Transverse colon (tissue), 4 donors: ENCODE measurements around the gene EPC2. TPM values are rescaled to one million over a fixed set of nuclear protein-coding genes. Genes with fewer than 3 reads are reported as not detected.

Experiments used
- DNase-seq: peaks from one replicate; pipeline ENCODE4 v3.0.0-alpha.2; 2019
- H3K27ac ChIP-seq, 4 donors: fragments of 200-600 bp; sonication (generic); 2 replicates each; pipeline ENCODE4 v1.5.1; 2016 to 2018; ENCODE audit warnings: inconsistent platforms in 4 of 4
- H3K27me3 ChIP-seq: fragments of 200-600 bp; sonication (generic); 2 replicates; pipeline ENCODE4 v1.5.1; 2017; ENCODE audit warnings: inconsistent platforms
- H3K36me3 ChIP-seq, 4 donors: fragments of 200-600 bp; sonication (generic); 2 replicates each; pipeline ENCODE4 v1.5.1; 2017 to 2019; ENCODE audit warnings: inconsistent platforms in 4 of 4
- H3K4me1 ChIP-seq, 4 donors: fragments of 200-600 bp; sonication (generic); 2 replicates each; pipeline ENCODE4 v1.5.1; 2017 to 2020; ENCODE audit warnings: inconsistent platforms in 4 of 4
- H3K4me3 ChIP-seq, 4 donors: fragments of 200-600 bp; sonication (generic); 1 replicate in 1 of 4; 2 replicates in 3 of 4; pipeline versions ENCODE4 v1.5.1 to v1.6.1; 2017 to 2019; ENCODE audit warnings: inconsistent platforms in 4 of 4
- H3K9me3 ChIP-seq, 2 donors: fragments of 200-600 bp; sonication (generic); 2 replicates each; pipeline ENCODE4 v1.5.1; 2017 to 2019; ENCODE audit warnings: inconsistent platforms in 2 of 2
- CTCF ChIP-seq, 5 experiments: fragments of 200-600 bp in 3 of 5; fragments of 450-650 bp in 2 of 5; sonication (generic) in 3 of 5; IDR thresholded peaks; 1 replicate in 2 of 5; 2 replicates in 3 of 5; pipeline ENCODE4 v1.5.1; 2016 to 2017; ENCODE audit warnings: antibody characterized with exemption in 5 of 5, inconsistent platforms in 3 of 5, mild to moderate bottlenecking in 2 of 5, moderate library complexity in 1 of 5
- EP300 ChIP-seq: sonication (generic); formaldehyde crosslinking; IDR thresholded peaks from one replicate; pipeline ENCODE4 v1.6.1; 2017; ENCODE audit warnings: antibody characterized with exemption, low read depth
- POLR2A ChIP-seq: fragments of 450-650 bp; IDR thresholded peaks from one replicate; pipeline ENCODE4 v1.6.1; 2016; ENCODE audit warnings: antibody characterized with exemption, mild to moderate bottlenecking, moderate library complexity
- POLR2AphosphoS5 ChIP-seq, 3 donors: sonication (generic); formaldehyde crosslinking; IDR thresholded peaks; one replicate each; pipeline ENCODE4 v1.6.1; 2016; ENCODE audit warnings: antibody characterized with exemption in 3 of 3
- WGBS, 2 donors: methylation state at CpG; one replicate each; pipeline ENCODE4 v1.1.5; 2018; ENCODE audit warnings: low coverage in 1 of 2; 5-methylcytosine and 5-hydroxymethylcytosine counted together
- in situ Hi-C, 4 donors: fragments of 200-750 bp; cut with MboI; loops; one replicate each; pipeline versions ENCODE4 v1.15.0 to v1.15.1; 2017; ENCODE audit warnings: low sequenced_read_pairs in 3 of 4, low pct_ligation_motif_present in 1 of 4, low pct_unique_long_range_greater_than_20kb in 1 of 4
- intact Hi-C: fragments of 100-400 bp; cut with DNase I; formaldehyde crosslinking; loops from one replicate; pipeline ENCODE4 v1.15.1; 2023; ENCODE audit warnings: low total_unique reads
- total RNA-seq, 4 donors: library from RNA; depleted of rRNA; stranded (reverse); fragments of >200 nt; gene quantifications; one replicate each; pipeline ENCODE4 v1.1.0, GENCODE V29; 2016

The EPC2 gene
- total RNA-seq, 4 donors from 2014 or later, result 18.3 to 40.4 (median 25.7) TPM

GRCh38 chr2:148664229-148664628 is 19.7 kb downstream of the EPC2 start:
- 87 to 100% methylated on average over 2 to 8 of the region's 8 CpGs for WGBS, 2 donors
- no peak for TF ChIP-seq CTCF (IDR thresholded peaks at IDR 0.05)
- no peak for TF ChIP-seq POLR2A
- TF ChIP-seq POLR2AphosphoS5 (IDR thresholded peaks at IDR 0.05), result no peak
- no peak for TF ChIP-seq EP300
- Histone ChIP-seq H3K27ac (no peak overlapping the region), H3K36me3 (no peaks in the 10 kb centered on the region), H3K27me3 (no peaks in the 10 kb centered on the region), H3K9me3 (no peaks in the 10 kb centered on the region), H3K4me1 (peaks cover 0 to 44% (median 5%) of the 10 kb centered on the region in 4 donors), H3K4me3 (no peak overlapping the region)
- intact Hi-C loops (no loop called here), in situ Hi-C loops (no loop called here)
- no peak for DNase-seq

DNA sequence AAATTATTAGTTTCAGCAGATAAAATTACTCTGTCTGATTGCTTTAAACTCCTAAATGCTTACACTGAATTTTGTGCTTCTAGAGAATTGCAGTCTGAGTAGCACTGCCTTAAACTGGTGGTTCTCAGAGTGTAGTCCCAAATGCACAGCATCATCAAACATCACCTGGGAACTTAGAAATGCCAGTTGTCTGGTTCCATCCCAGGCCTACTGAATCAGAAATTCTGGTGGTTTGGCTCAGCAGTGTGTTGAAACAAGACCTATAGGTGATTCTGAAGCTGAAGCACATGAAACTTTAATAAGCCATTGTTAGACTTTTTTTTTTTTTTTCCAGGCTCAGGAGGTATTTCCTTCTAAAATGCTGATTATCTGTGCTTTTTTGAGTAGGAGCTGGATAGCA is 22.0 kb downstream of the EPC2 start:
- Histone ChIP-seq H3K9me3 (no peaks in the 10 kb centered on the region), H3K36me3 (no peaks in the 10 kb centered on the region), H3K27me3 (no peaks in the 10 kb centered on the region), H3K27ac (no peak overlapping the region), H3K4me1 (peaks cover 0 to 39% (median 4%) of the 10 kb centered on the region in 4 donors), H3K4me3 (no peak overlapping the region)
- DNase-seq, result no peak
- intact Hi-C loops (no loop called here), in situ Hi-C loops (no loop called here)
- TF ChIP-seq CTCF (IDR thresholded peaks at IDR 0.05), result no peak
- TF ChIP-seq EP300, result no peak
- TF ChIP-seq POLR2A, result no peak
- no peak for TF ChIP-seq POLR2AphosphoS5 (IDR thresholded peaks at IDR 0.05)

DNA sequence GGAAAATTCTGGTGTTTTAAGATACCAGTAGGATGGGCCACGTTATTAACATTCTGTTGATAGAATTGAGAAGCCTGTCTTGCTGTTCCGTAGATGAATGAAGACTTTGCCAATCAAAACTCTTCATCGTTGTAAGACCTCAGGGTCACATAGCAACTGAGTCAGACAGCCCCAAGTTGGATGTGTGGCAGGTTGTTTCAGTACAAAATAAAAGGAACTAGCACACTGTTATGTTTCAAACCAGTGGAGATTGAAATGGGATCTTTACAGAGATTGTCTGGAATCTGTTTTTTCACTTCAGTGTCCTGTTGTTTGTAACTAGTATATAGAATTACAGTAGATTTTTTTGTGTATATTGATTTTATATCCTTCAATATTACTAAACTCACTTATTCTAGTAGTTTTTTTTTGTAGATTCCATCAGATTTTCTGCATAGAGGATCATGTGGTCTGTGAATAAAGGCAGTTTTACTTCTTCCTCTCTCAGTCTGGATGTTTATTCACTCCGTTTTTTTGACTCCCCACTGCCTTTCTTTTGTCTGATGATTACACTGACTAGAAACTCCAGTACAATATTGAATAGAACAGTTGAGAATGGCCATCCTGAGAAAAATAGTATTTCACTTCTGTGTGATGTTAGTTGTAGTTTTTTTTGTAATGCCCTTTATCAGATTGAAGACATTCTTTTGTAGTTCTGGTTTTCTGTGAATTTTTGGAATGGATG is 22.7 kb downstream of the EPC2 start:
- 62 to 72% methylated on average over 4 of the region's 4 CpGs for WGBS, 2 donors
- TF ChIP-seq CTCF (IDR thresholded peaks at IDR 0.05), result no peak
- no peak for TF ChIP-seq POLR2AphosphoS5 (IDR thresholded peaks at IDR 0.05)
- TF ChIP-seq EP300, result no peak
- no peak for TF ChIP-seq POLR2A
- intact Hi-C loops (no loop called here), in situ Hi-C loops (no loop called here)
- peaks cover 0 to 39% (median 4%) of the 10 kb centered on the region in 4 donors for H3K4me1 ChIP-seq
- no peak overlapping the region for H3K27ac ChIP-seq
- no peak for DNase-seq
- no peaks in the 10 kb centered on the region for H3K36me3 ChIP-seq
- no peaks in the 10 kb centered on the region for H3K27me3 ChIP-seq
- H3K4me3 ChIP-seq, result no peak overlapping the region
- H3K9me3 ChIP-seq, result no peaks in the 10 kb centered on the region

GRCh38 chr2:148670773-148671172 is 26.2 kb downstream of the EPC2 start:
- peaks cover 0 to 55% (median 11%) of the 10 kb centered on the region in 4 donors for H3K4me1 ChIP-seq
- intact Hi-C loops, result no loop called here
- H3K9me3 ChIP-seq, result peaks cover 0 to 5% of the 10 kb centered on the region in 2 donors
- TF ChIP-seq POLR2A, result no peak
- no peak for TF ChIP-seq CTCF (IDR thresholded peaks at IDR 0.05)
- TF ChIP-seq POLR2AphosphoS5 (IDR thresholded peaks at IDR 0.05), result no peak
- TF ChIP-seq EP300, result no peak
- no peaks in the 10 kb centered on the region for H3K36me3 ChIP-seq
- H3K27me3 ChIP-seq, result no peaks in the 10 kb centered on the region
- H3K27ac ChIP-seq, result no peak overlapping the region
- WGBS, 2 donors, result 89% methylated on average over 1 of the region's 1 CpG; no CpG with 5 or more reads in 1 of the 2 donors
- no peak overlapping the region for H3K4me3 ChIP-seq
- in situ Hi-C loops, result no loop called here
- no peak for DNase-seq
